Thyroid gland (tissue), 4 donors: Measurements from ENCODE around the gene FGF22. TPM values are rescaled to one million over a fixed set of nuclear protein-coding genes. Genes with fewer than 3 reads are reported as not detected.
"Not testable (repeated sequence)": the region's sequence is repeated elsewhere in the genome, so short reads cannot be mapped to it uniquely, and the experiment has no call there.

Experiments used
- DNase-seq, 2 donors: peaks; one replicate each; pipeline ENCODE4 v3.0.0-alpha.2; 2019
- H3K27ac ChIP-seq, 3 donors: fragments of 200-600 bp; sonication (generic); 1 replicate in 2 of 3; 2 replicates in 1 of 3; pipeline ENCODE4 v1.5.1; 2016 to 2019; ENCODE audit warnings: mild to moderate bottlenecking in 1 of 3, moderate library complexity in 1 of 3
- H3K27me3 ChIP-seq: fragments of 200-600 bp; sonication (generic); one replicate; pipeline ENCODE4 v1.5.1; 2019
- H3K36me3 ChIP-seq, 2 donors: fragments of 200-600 bp; sonication (generic); one replicate each; pipeline ENCODE4 v1.5.1; 2016 to 2019
- H3K4me1 ChIP-seq, 2 donors: fragments of 200-600 bp; sonication (generic); one replicate each; pipeline ENCODE4 v1.5.1; 2017 to 2019
- H3K4me3 ChIP-seq, 3 donors: fragments of 200-600 bp; sonication (generic); replicated peaks in 1 of 3; 1 replicate in 2 of 3; 2 replicates in 1 of 3; pipeline ENCODE4 v1.5.1; 2016; ENCODE audit warnings: mild to moderate bottlenecking in 1 of 3
- H3K9me3 ChIP-seq: fragments of 200-600 bp; sonication (generic); one replicate; pipeline ENCODE4 v1.5.1; 2017
- CTCF ChIP-seq, 6 experiments: fragments of 200-600 bp in 3 of 6; fragments of 450-650 bp in 3 of 6; sonication (generic) in 3 of 6; IDR thresholded peaks; one replicate each; pipeline ENCODE4 v1.5.1; 2016 to 2019; ENCODE audit warnings: antibody characterized with exemption in 6 of 6, mild to moderate bottlenecking in 2 of 6, inconsistent platforms in 1 of 6, moderate library complexity in 1 of 6
- POLR2A ChIP-seq, 2 donors: fragments of 450-650 bp; IDR thresholded peaks; one replicate each; pipeline ENCODE4 v1.6.1; 2017; ENCODE audit warnings: antibody characterized with exemption in 2 of 2, mild to moderate bottlenecking in 2 of 2, moderate library complexity in 1 of 2
- WGBS, 2 donors: methylation state at CpG; one replicate each; pipeline ENCODE4 v1.1.5; 2017; 5-methylcytosine and 5-hydroxymethylcytosine counted together
- intact Hi-C: fragments of 100-400 bp; cut with DNase I; formaldehyde crosslinking; loops from one replicate; pipeline ENCODE4 v1.15.1; 2023
- total RNA-seq, 4 donors: library from RNA; depleted of rRNA; stranded (reverse); fragments of >200 nt; gene quantifications; one replicate each; pipeline ENCODE4 v1.2.3, GENCODE V29; 2016

The FGF22 gene
- total RNA-seq, 4 donors from 2014 or later = not detected

DNA sequence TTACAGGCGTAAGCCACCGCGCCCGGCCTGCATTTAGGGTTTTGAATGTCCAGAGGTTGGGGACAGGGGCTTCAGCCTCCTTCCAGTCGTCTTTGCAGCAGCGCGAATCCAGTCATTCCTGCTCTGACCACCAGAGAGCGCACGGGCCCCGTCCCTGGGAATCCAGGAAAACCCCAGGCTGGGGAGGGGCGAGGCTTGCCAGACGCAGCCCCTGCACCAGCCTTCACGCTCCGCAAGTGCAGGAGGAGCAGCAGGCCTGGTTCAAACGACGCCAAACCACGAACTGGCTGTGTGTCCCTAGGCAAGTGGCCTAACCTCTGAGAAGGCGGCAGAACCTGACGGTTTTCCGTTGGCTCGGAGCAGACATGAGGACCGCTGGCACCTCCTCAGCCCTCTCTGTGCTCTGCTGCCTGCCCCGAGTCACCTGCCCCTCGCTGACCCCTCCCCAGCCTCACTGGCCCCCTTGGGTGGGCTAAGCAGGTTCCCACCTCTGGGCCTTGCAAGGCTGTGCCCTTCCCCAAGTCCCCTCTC lies 25.3 kb downstream of the FGF22 start:
- DNase-seq = peak; percentile 77 to 78
- intact Hi-C loops = loop anchor here (2.0 kb wide), 1 partner anchor 70 kb away; no protein-coding TSS in a partner anchor
- no peaks in the 10 kb centered on the region for H3K36me3 ChIP-seq
- 11% methylated on average over 18 of the region's 24 CpGs for WGBS, 2 donors
- no peak overlapping the region for H3K27ac ChIP-seq
- H3K4me1 ChIP-seq = peaks cover 27 to 39% of the 10 kb centered on the region in 2 donors
- TF ChIP-seq POLR2A (IDR thresholded peaks at IDR 0.05) (no peak), CTCF (IDR thresholded peaks at IDR 0.05) (peak; percentile 93 to 97 (median 94))
- no peak overlapping the region for H3K4me3 ChIP-seq
- H3K27me3 ChIP-seq = no peaks in the 10 kb centered on the region
- H3K9me3 ChIP-seq = no peaks in the 10 kb centered on the region

GRCh38 chr19:666985-667573 lies 27.4 kb downstream of the FGF22 start:
- intact Hi-C loops, DNase-seq, H3K36me3 ChIP-seq, H3K9me3 ChIP-seq, H3K27me3 ChIP-seq, H3K4me3 ChIP-seq, H3K27ac ChIP-seq: not testable (repeated sequence)
- WGBS, 2 donors = 85 to 92% methylated on average over 11 to 31 of the region's 38 CpGs
- peaks cover 8 to 19% of the 10 kb centered on the region in 2 donors for H3K4me1 ChIP-seq

GRCh38 chr19:668675-669434 lies 29.2 kb downstream of the FGF22 start:
- DNase-seq, intact Hi-C loops, H3K27ac ChIP-seq, H3K36me3 ChIP-seq, H3K27me3 ChIP-seq, H3K9me3 ChIP-seq, H3K4me3 ChIP-seq: not testable (repeated sequence)
- peaks cover 2 to 14% of the 10 kb centered on the region in 2 donors for H3K4me1 ChIP-seq
- 63 to 65% methylated on average over 12 of the region's 12 CpGs for WGBS, 2 donors

DNA sequence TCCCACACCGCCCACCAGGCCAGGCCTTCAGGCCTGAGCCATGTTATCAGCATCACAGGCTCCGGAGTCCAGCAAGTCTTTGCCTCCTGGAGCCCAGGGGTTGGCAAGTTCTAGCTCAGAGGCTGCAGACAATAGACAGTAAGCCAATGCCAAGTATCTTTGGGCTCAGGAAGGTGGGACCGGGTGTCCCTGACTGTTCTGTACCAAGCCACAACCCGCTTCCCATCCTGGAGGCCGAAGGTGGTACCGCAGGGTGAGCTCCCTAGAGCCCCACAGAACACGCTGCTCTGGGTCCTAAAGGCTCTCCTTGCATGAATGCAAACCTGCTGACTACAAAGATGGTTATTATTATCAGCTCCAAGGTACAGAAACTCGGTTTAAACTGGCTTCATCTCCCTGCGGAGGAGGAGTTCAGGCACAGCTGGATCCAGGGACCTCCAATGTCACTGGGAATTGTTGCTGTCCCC lies 31.0 kb downstream of the FGF22 start:
- H3K4me1 ChIP-seq = peaks cover 0 to 1% of the 10 kb centered on the region in 2 donors
- H3K36me3 ChIP-seq = no peaks in the 10 kb centered on the region
- no peak overlapping the region for H3K27ac ChIP-seq
- no peaks in the 10 kb centered on the region for H3K9me3 ChIP-seq
- TF ChIP-seq POLR2A (IDR thresholded peaks at IDR 0.05) (no peak), CTCF (IDR thresholded peaks at IDR 0.05) (no peak)
- no peak overlapping the region for H3K4me3 ChIP-seq
- 69 to 76% methylated on average over 8 to 9 of the region's 9 CpGs for WGBS, 2 donors
- no peaks in the 10 kb centered on the region for H3K27me3 ChIP-seq
- DNase-seq = no peak
- intact Hi-C loops = no loop called here

- 65 to 69% methylated on average over 18 to 27 of the region's 38 CpGs for WGBS, 2 donors
- no peaks in the 10 kb centered on the region for H3K27me3 ChIP-seq
- intact Hi-C loops = no loop called here
- no peak for DNase-seq
- no peaks in the 10 kb centered on the region for H3K36me3 ChIP-seq
- no peak overlapping the region for H3K4me3 ChIP-seq
- H3K4me1 ChIP-seq = peaks cover 15 to 31% of the 10 kb centered on the region in 2 donors
- TF ChIP-seq CTCF (IDR thresholded peaks at IDR 0.05) = no peak
- no peak for TF ChIP-seq POLR2A (IDR thresholded peaks at IDR 0.05)
- no peaks in the 10 kb centered on the region for H3K9me3 ChIP-seq
- H3K27ac ChIP-seq = no peak overlapping the region
Observed at GRCh38 chr19:674282-675151, 34.8 kb downstream of the FGF22 start.
